ENCODE data around the gene VSX1.

DNA sequence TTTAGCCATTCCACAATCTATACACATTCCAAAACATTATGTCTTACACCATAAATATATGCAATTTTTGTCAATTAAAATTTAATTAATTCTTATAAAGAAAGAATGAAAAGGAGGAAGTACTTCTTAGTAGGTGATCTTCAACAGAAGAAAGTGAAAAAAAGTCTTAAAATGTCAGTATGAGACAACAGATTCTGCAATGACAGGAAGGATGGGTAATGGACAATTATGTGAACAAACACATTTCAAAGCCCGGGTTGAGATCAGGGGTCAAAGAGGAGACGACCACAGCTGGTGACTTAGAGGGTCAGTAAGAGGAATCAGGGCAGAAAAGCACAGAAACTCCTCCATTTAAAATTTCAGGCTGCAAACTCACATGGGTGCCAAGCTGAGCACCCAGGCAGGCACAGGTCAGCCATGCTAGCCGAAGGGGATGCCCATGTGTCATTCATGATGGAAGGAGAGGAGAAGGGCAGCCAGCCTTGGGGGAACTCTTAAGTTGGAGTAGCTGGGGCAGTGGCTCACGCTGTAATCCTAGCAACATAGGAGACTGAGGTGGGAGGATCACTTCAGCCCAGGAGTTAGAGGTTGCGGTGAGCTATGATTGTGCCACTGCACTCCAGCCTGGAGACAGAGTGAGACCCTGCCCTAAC lies 11.0 kb downstream of the VSX1 start:
- TF ChIP-seq POLR2AphosphoS5 (IDR thresholded peaks at IDR 0.05; ENCODE audit: low read depth, low read length): no peak
- no peak for TF ChIP-seq TAF1 (IDR thresholded peaks at IDR 0.05; ENCODE audit: borderline replicate concordance, low read depth, low read length)
- TF ChIP-seq POLR2A (IDR thresholded peaks at IDR 0.05; ENCODE audit: low read depth, low read length): no peak

Measured in GM12892 (cell line).